Breast epithelium (tissue), 4 donors: ENCODE data around the gene DDIT4. TPM values are rescaled to one million over a fixed set of nuclear protein-coding genes. Genes with fewer than 3 reads are reported as not detected.

Source experiments
- DNase-seq, 2 donors: peaks; one replicate each; pipeline ENCODE4 v3.0.0-alpha.2; 2019; ENCODE audit warnings: low spot score in 2 of 2
- H3K27ac ChIP-seq, 2 donors: fragments of 200-600 bp; sonication (generic) in 1 of 2; one replicate each; pipeline ENCODE4 v1.5.1; 2016 to 2019; ENCODE audit warnings: mild to moderate bottlenecking in 1 of 2
- H3K27me3 ChIP-seq, 2 donors: fragments of 200-600 bp; sonication (generic) in 1 of 2; one replicate each; pipeline versions ENCODE4 v1.5.1 to v1.6.0; 2017 to 2019; ENCODE audit warnings: control low read depth in 1 of 2, mild to moderate bottlenecking in 1 of 2
- H3K36me3 ChIP-seq: fragments of 200-600 bp; one replicate; pipeline ENCODE4 v1.5.1; 2019
- H3K4me1 ChIP-seq, 2 donors: fragments of 200-600 bp; sonication (generic); one replicate each; pipeline ENCODE4 v1.5.1; 2016 to 2019; ENCODE audit warnings: control low read depth in 1 of 2
- H3K4me3 ChIP-seq, 3 donors: fragments of 200-600 bp; sonication (generic); 1 replicate in 2 of 3; 2 replicates in 1 of 3; pipeline ENCODE4 v1.5.1; 2016 to 2019; ENCODE audit warnings: mild to moderate bottlenecking in 3 of 3, moderate library complexity in 2 of 3
- H3K9me3 ChIP-seq, 2 donors: fragments of 200-600 bp; sonication (generic) in 1 of 2; one replicate each; pipeline ENCODE4 v1.5.1; 2016 to 2019; ENCODE audit warnings: control low read depth in 1 of 2
- POLR2A ChIP-seq: fragments of 450-650 bp; IDR thresholded peaks from one replicate; pipeline ENCODE4 v1.6.1; 2016; ENCODE audit warnings: antibody characterized with exemption, mild to moderate bottlenecking, moderate library complexity
- POLR2AphosphoS5 ChIP-seq, 3 donors: sonication (generic); formaldehyde crosslinking; IDR thresholded peaks; one replicate each; pipeline ENCODE4 v1.6.1; 2017; ENCODE audit warnings: antibody characterized with exemption in 3 of 3
- intact Hi-C: fragments of 100-400 bp; cut with DNase I; formaldehyde crosslinking; loops from one replicate; pipeline ENCODE4 v1.15.1; 2023; ENCODE audit warnings: low total_unique reads
- total RNA-seq, 3 donors: library from RNA; depleted of rRNA; stranded (reverse); fragments of >200 nt; gene quantifications; one replicate each; pipeline ENCODE4 v1.1.0, GENCODE V29; 2016
- TF ChIP-seq, protein P1 (sequence below), 3 donors: fragments of 450-650 bp; IDR thresholded peaks; one replicate each; pipeline ENCODE4 v1.5.1; 2016 to 2017; ENCODE audit warnings: antibody characterized with exemption in 3 of 3, mild to moderate bottlenecking in 3 of 3, moderate library complexity in 3 of 3

DDIT4 gene
- total RNA-seq, 3 donors from 2014 or later = 183 to 555 (median 341) TPM

DNA sequence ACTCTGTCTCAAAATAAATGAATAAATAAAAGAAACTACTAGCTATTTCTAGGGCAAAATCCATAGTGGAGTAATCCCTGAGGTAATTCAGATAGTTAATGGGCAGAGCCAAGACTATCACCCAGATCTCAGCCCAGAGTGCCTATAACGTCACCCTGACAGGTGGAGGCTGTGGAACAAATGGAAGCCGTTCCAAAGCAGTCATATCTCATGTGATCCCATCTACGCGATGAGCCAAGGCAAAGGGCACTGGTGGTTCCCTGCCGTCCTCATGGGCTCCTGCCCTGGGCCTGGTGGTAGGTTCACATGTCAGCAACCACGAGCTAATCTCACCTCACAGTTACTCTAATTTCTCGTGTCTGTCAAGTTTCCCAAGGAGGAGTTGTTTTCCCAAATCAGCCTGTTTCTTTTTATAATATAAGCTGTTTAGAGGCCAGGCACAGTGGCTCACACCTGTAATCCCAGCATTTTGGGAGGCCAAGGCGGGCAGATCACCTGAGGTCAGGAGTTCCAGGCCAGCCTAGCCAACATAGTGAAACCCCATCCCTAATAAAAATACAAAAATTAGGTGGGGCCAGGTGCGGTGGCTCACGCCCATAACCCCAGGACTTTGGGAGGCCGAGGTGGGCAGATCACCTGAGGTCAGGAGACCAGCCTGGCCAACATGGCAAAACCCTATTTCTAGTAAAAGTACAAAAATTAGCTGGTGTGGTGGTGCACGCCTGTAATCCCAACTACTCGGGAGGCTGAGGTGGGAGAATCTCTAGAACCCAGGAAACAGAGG, 35.1 kb upstream of the DDIT4 start:
- TF ChIP-seq POLR2AphosphoS5 (IDR thresholded peaks at IDR 0.05) (no peak), POLR2A (no peak)
- TF ChIP-seq, protein P1, sequence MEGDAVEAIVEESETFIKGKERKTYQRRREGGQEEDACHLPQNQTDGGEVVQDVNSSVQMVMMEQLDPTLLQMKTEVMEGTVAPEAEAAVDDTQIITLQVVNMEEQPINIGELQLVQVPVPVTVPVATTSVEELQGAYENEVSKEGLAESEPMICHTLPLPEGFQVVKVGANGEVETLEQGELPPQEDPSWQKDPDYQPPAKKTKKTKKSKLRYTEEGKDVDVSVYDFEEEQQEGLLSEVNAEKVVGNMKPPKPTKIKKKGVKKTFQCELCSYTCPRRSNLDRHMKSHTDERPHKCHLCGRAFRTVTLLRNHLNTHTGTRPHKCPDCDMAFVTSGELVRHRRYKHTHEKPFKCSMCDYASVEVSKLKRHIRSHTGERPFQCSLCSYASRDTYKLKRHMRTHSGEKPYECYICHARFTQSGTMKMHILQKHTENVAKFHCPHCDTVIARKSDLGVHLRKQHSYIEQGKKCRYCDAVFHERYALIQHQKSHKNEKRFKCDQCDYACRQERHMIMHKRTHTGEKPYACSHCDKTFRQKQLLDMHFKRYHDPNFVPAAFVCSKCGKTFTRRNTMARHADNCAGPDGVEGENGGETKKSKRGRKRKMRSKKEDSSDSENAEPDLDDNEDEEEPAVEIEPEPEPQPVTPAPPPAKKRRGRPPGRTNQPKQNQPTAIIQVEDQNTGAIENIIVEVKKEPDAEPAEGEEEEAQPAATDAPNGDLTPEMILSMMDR (IDR thresholded peaks at IDR 0.05) = no peak
- no peak for DNase-seq
- Histone ChIP-seq H3K36me3 (peaks cover 5% of the 10 kb centered on the region), H3K4me1 (peaks cover 3 to 7% of the 10 kb centered on the region in 2 donors), H3K27me3 (no peaks in the 10 kb centered on the region), H3K27ac (no peak overlapping the region), H3K4me3 (no peak overlapping the region), H3K9me3 (no peaks in the 10 kb centered on the region)
- intact Hi-C loops = no loop called here

DNA sequence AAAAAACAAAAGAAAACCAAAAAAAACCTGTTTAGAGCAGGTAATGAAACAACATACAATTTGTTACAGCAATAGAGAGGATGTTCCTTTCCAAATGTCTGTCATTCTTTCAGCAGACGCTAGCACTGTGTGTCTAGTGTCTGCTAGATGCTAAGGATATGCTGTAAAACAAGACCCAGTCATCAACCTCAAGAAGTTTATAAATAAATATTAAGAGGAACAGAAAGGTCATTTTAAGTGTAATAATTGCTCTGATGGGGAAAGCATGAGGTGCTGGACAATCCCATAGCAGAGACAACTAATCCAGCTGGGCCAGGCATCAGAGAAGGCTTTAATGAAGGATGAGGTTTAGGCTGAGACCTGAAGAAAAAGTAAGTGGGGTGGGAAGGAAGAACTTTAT, 34.3 kb upstream of the DDIT4 start:
- Histone ChIP-seq H3K27ac (peak overlapping the region in 1 of 2 donors; percentile 21), H3K4me3 (no peak overlapping the region), H3K27me3 (no peaks in the 10 kb centered on the region), H3K9me3 (no peaks in the 10 kb centered on the region), H3K36me3 (peaks cover 5% of the 10 kb centered on the region), H3K4me1 (peaks cover 3 to 15% of the 10 kb centered on the region in 2 donors)
- DNase-seq = no peak
- no peak for TF ChIP-seq POLR2A
- TF ChIP-seq, protein P1 (IDR thresholded peaks at IDR 0.05) = no peak
- no peak for TF ChIP-seq POLR2AphosphoS5 (IDR thresholded peaks at IDR 0.05)
- intact Hi-C loops = no loop called here

GRCh38 chr10:72240371-72240770, 33.4 kb upstream of the DDIT4 start:
- DNase-seq = no peak
- no peak for TF ChIP-seq POLR2A
- TF ChIP-seq, protein P1 (IDR thresholded peaks at IDR 0.05) = no peak
- no peak overlapping the region for H3K4me3 ChIP-seq
- H3K27ac ChIP-seq = no peak overlapping the region
- intact Hi-C loops = no loop called here
- H3K27me3 ChIP-seq = no peaks in the 10 kb centered on the region
- H3K36me3 ChIP-seq = peaks cover 5% of the 10 kb centered on the region
- peaks cover 3 to 25% of the 10 kb centered on the region in 2 donors for H3K4me1 ChIP-seq
- no peaks in the 10 kb centered on the region for H3K9me3 ChIP-seq

- Histone ChIP-seq H3K4me1 (peaks cover 3 to 38% of the 10 kb centered on the region in 2 donors), H3K36me3 (no peaks in the 10 kb centered on the region), H3K9me3 (no peaks in the 10 kb centered on the region), H3K27me3 (no peaks in the 10 kb centered on the region), H3K4me3 (no peak overlapping the region), H3K27ac (peak overlapping the region; percentile 66 to 77)
- intact Hi-C loops = no loop called here
- no peak for DNase-seq
- TF ChIP-seq, protein P1 (IDR thresholded peaks at IDR 0.05) = no peak
- no peak for TF ChIP-seq POLR2AphosphoS5 (IDR thresholded peaks at IDR 0.05)
- no peak for TF ChIP-seq POLR2A
Observed at GRCh38 chr10:72241691-72242252, 32.0 kb upstream of the DDIT4 start.

GRCh38 chr10:72242675-72243074, 31.0 kb upstream of the DDIT4 start:
- peak in 1 of 3 donors; percentile 50 for TF ChIP-seq POLR2AphosphoS5 (IDR thresholded peaks at IDR 0.05)
- no peak for TF ChIP-seq POLR2A
- Histone ChIP-seq H3K27ac (peak overlapping the region; percentile 66 to 77), H3K4me1 (peaks cover 8 to 47% of the 10 kb centered on the region in 2 donors), H3K36me3 (no peaks in the 10 kb centered on the region), H3K4me3 (no peak overlapping the region), H3K27me3 (no peaks in the 10 kb centered on the region), H3K9me3 (no peaks in the 10 kb centered on the region)
- DNase-seq = peak in 1 of 2 donors; percentile 71
- intact Hi-C loops = no loop called here
